Measurements from ENCODE around the gene D2HGDH.

DNA sequence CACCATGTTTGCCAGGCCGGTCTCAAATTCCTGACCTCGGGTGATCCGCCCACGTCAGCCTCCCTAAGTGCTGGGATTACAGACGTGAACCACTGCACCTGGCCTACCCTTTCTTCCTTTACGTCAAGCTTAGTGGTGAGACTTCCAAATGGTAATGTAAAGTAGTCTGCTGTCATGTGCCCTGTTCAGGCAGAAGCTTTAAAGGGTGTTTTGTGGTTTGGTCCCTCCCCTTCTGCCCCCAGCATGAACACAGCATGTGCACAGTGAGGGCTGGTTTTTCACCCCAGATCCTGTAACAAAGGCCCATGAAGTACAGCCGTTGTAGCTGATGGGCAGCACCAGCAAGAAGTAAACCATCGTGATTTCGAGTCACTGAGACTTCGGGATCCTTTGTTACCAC lies 45.1 kb upstream of the D2HGDH start:
- no peak for TF ChIP-seq POLR2AphosphoS5 (IDR thresholded peaks at IDR 0.05; ENCODE audit: low read depth, low read length)
- TF ChIP-seq, protein P1, sequence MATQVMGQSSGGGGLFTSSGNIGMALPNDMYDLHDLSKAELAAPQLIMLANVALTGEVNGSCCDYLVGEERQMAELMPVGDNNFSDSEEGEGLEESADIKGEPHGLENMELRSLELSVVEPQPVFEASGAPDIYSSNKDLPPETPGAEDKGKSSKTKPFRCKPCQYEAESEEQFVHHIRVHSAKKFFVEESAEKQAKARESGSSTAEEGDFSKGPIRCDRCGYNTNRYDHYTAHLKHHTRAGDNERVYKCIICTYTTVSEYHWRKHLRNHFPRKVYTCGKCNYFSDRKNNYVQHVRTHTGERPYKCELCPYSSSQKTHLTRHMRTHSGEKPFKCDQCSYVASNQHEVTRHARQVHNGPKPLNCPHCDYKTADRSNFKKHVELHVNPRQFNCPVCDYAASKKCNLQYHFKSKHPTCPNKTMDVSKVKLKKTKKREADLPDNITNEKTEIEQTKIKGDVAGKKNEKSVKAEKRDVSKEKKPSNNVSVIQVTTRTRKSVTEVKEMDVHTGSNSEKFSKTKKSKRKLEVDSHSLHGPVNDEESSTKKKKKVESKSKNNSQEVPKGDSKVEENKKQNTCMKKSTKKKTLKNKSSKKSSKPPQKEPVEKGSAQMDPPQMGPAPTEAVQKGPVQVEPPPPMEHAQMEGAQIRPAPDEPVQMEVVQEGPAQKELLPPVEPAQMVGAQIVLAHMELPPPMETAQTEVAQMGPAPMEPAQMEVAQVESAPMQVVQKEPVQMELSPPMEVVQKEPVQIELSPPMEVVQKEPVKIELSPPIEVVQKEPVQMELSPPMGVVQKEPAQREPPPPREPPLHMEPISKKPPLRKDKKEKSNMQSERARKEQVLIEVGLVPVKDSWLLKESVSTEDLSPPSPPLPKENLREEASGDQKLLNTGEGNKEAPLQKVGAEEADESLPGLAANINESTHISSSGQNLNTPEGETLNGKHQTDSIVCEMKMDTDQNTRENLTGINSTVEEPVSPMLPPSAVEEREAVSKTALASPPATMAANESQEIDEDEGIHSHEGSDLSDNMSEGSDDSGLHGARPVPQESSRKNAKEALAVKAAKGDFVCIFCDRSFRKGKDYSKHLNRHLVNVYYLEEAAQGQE (IDR thresholded peaks at IDR 0.05; ENCODE audit: insufficient read depth in 1 of 2, low read depth in 2 of 2, low read length in 2 of 2): no peak
- TF ChIP-seq TAF1 (IDR thresholded peaks at IDR 0.05; ENCODE audit: borderline replicate concordance, insufficient read depth, low read length): no peak

Measured in PFSK-1 (cell line).